Activated B cell treated with CpG ODN at 0.5 μM for 24 hours (primary cell): ENCODE measurements around the gene UBASH3A. TPM values are rescaled to one million over a fixed set of nuclear protein-coding genes. Genes with fewer than 3 reads are reported as not detected.

Source experiments
- ATAC-seq: fragments of 200-7000 bp; cut with Tn5 transposase; one replicate; pipeline ENCODE4 v1.10.0; 2021; ENCODE audit warnings: low read depth, mild to moderate bottlenecking, moderate library complexity
- CTCF ChIA-PET: fragments of 350-600 bp; sonication (Branson Sonifier 250); formaldehyde crosslinking; loops from one replicate; lab custom pipeline; 2021; ENCODE audit warnings: antibody characterized with exemption; lab: Charles Lee
- POLR2A ChIA-PET: fragments of 350-600 bp; sonication (Branson Sonifier 250); formaldehyde crosslinking; loops from one replicate; lab custom pipeline; 2021; ENCODE audit warnings: antibody characterized with exemption; lab: Charles Lee
- DNase-seq: peaks from one replicate; pipeline ENCODE4 v3.0.0; 2022
- H3K27ac Mint-ChIP-seq: one replicate; pipeline ENCODE4 v1.8.0; 2020; ENCODE audit warnings: mixed read lengths
- H3K27me3 Mint-ChIP-seq: one replicate; pipeline ENCODE4 v1.8.0; 2021; ENCODE audit warnings: mixed read lengths
- H3K36me3 Mint-ChIP-seq: one replicate; pipeline ENCODE4 v1.8.0; 2021; ENCODE audit warnings: low read depth, mixed read lengths
- H3K4me1 Mint-ChIP-seq: one replicate; pipeline ENCODE4 v1.8.0; 2021; ENCODE audit warnings: mixed read lengths
- H3K4me3 Mint-ChIP-seq: one replicate; pipeline ENCODE4 v1.8.0; 2020; ENCODE audit warnings: mild to moderate bottlenecking, mixed read lengths
- H3K9me3 Mint-ChIP-seq: one replicate; pipeline ENCODE4 v1.8.0; 2020; ENCODE audit warnings: mixed read lengths
- CTCF ChIP-seq: fragments of 200-600 bp; IDR thresholded peaks from one replicate; pipeline ENCODE4 v1.8.0; 2022; ENCODE audit warnings: antibody characterized with exemption, mild to moderate bottlenecking
- intact Hi-C: fragments of 100-400 bp; cut with micrococcal nuclease; formaldehyde crosslinking; loops from one replicate; pipeline ENCODE4 v1.15.1; 2024
- total RNA-seq: library from RNA; stranded (reverse); gene quantifications from 2 replicates; pipeline ENCODE4 v1.2.3, GENCODE V29; 2022

Gene UBASH3A
- total RNA-seq, 1 donor from 2014 or later = not detected

- H3K27ac Mint-ChIP-seq = no peak overlapping the region
These were observed 5.7 kb downstream of the UBASH3A start for GRCh38 chr21:42409366-42409765.

GRCh38 chr21:42411197-42411869, 7.6 kb downstream of the UBASH3A start:
- ChIA-PET POLR2A (interaction anchor here (0.6 kb wide), 1 partner anchor 27 kb away, joined by 4 read pairs; no protein-coding TSS in a partner anchor), CTCF (no interaction called here)
- H3K9me3 Mint-ChIP-seq = no peaks in the 10 kb centered on the region
- DNase-seq = no peak
- ATAC-seq = no peak
- intact Hi-C loops = no loop called here
- H3K4me1 Mint-ChIP-seq = peaks cover 34% of the 10 kb centered on the region
- H3K36me3 Mint-ChIP-seq = no peaks in the 10 kb centered on the region
- TF ChIP-seq CTCF = no peak
- H3K27ac Mint-ChIP-seq = no peak overlapping the region
- H3K4me3 Mint-ChIP-seq = no peak overlapping the region
- peaks cover 2% of the 10 kb centered on the region for H3K27me3 Mint-ChIP-seq

More at GRCh38 chr21:42409366-42409765, 5.7 kb downstream of the UBASH3A start:
- intact Hi-C loops = no loop called here
- Mint-ChIP-seq H3K4me3 (no peak overlapping the region), H3K9me3 (no peaks in the 10 kb centered on the region), H3K36me3 (no peaks in the 10 kb centered on the region), H3K4me1 (peaks cover 15% of the 10 kb centered on the region), H3K27me3 (peaks cover 2% of the 10 kb centered on the region)
- CTCF ChIA-PET = no interaction called here
- POLR2A ChIA-PET = interaction anchor here (1.2 kb wide), 1 partner anchor 13 kb away, joined by 10 read pairs; no protein-coding TSS in a partner anchor
- no peak for DNase-seq
- no peak for ATAC-seq
- no peak for TF ChIP-seq CTCF

GRCh38 chr21:42411891-42412635, 8.4 kb downstream of the UBASH3A start:
- H3K9me3 Mint-ChIP-seq = no peaks in the 10 kb centered on the region
- peaks cover 34% of the 10 kb centered on the region for H3K4me1 Mint-ChIP-seq
- no peak for TF ChIP-seq CTCF
- no peaks in the 10 kb centered on the region for H3K36me3 Mint-ChIP-seq
- intact Hi-C loops = no loop called here
- H3K27me3 Mint-ChIP-seq = peaks cover 2% of the 10 kb centered on the region
- no peak for ATAC-seq
- CTCF ChIA-PET = no interaction called here
- H3K27ac Mint-ChIP-seq = no peak overlapping the region
- POLR2A ChIA-PET = interaction anchor here (0.6 kb wide), 1 partner anchor 28 kb away, joined by 4 read pairs; no protein-coding TSS in a partner anchor
- H3K4me3 Mint-ChIP-seq = no peak overlapping the region
- DNase-seq = no peak

- Mint-ChIP-seq H3K27me3 (peaks cover 3% of the 10 kb centered on the region), H3K36me3 (no peaks in the 10 kb centered on the region), H3K4me1 (peaks cover 37% of the 10 kb centered on the region), H3K27ac (no peak overlapping the region), H3K9me3 (no peaks in the 10 kb centered on the region), H3K4me3 (no peak overlapping the region)
- intact Hi-C loops = no loop called here
- POLR2A ChIA-PET = no interaction called here
- DNase-seq = no peak
- no peak for TF ChIP-seq CTCF
- no peak for ATAC-seq
- CTCF ChIA-PET = no interaction called here
These were observed 8.9 kb downstream of the UBASH3A start for GRCh38 chr21:42412636-42412933.

- no peak for TF ChIP-seq CTCF
- peak overlapping the region; percentile 5 for H3K27ac Mint-ChIP-seq
- DNase-seq (no peak), ATAC-seq (no peak)
- no peaks in the 10 kb centered on the region for H3K9me3 Mint-ChIP-seq
- ChIA-PET CTCF (no interaction called here), POLR2A (no interaction called here)
- no peaks in the 10 kb centered on the region for H3K36me3 Mint-ChIP-seq
- no peak overlapping the region for H3K4me3 Mint-ChIP-seq
- H3K27me3 Mint-ChIP-seq = peaks cover 4% of the 10 kb centered on the region
- H3K4me1 Mint-ChIP-seq = peaks cover 38% of the 10 kb centered on the region
- intact Hi-C loops = no loop called here
These were observed 9.4 kb downstream of the UBASH3A start for GRCh38 chr21:42413093-42413492.
